KMS-11 (cell line): ENCODE results near the gene RTP5.
A peak's percentile ranks its signal among the peaks of the same experiment; 100 is the strongest.

Source experiments
- H2AFZ ChIP-seq: fragments of 200-600 bp; sonication (generic); 2 replicates; pipeline ENCODE4 v1.6.1; 2016; ENCODE audit warnings: antibody characterized with exemption, mixed run types, low read depth
- H3K27ac ChIP-seq: fragments of 200-600 bp; sonication (generic); 2 replicates; pipeline ENCODE4 v1.6.1; 2016; ENCODE audit warnings: mild to moderate bottlenecking, mixed run types
- H3K27me3 ChIP-seq: fragments of 200-600 bp; sonication (generic); 2 replicates; pipeline ENCODE4 v1.6.1; 2017; ENCODE audit warnings: mild to moderate bottlenecking, low read depth, mixed run types, moderate library complexity; ENCODE audit not compliant: insufficient read depth
- H3K36me3 ChIP-seq: fragments of 200-600 bp; sonication (generic); 2 replicates; pipeline ENCODE4 v1.6.1; 2017; ENCODE audit warnings: mild to moderate bottlenecking, mixed run types; ENCODE audit not compliant: insufficient read depth
- H3K4me1 ChIP-seq: fragments of 200-600 bp; sonication (generic); 2 replicates; pipeline ENCODE4 v1.6.1; 2016; ENCODE audit warnings: mild to moderate bottlenecking, low read depth, mixed run types; ENCODE audit not compliant: poor library complexity, severe bottlenecking
- H3K4me2 ChIP-seq: fragments of 200-600 bp; sonication (generic); 2 replicates; pipeline ENCODE4 v1.7.0; 2016; ENCODE audit warnings: mild to moderate bottlenecking, mixed run types
- H3K4me3 ChIP-seq: fragments of 200-600 bp; sonication (generic); IDR thresholded peaks from 2 replicates; pipeline ENCODE4 v1.6.1; 2017; ENCODE audit warnings: low read depth, low read length, mixed read lengths; ENCODE audit not compliant: insufficient read depth
- H3K79me2 ChIP-seq: fragments of 200-600 bp; sonication (generic); 2 replicates; pipeline ENCODE4 v1.6.1; 2016; ENCODE audit warnings: low read depth, mixed run types; ENCODE audit not compliant: insufficient read depth
- H3K9ac ChIP-seq: fragments of 200-600 bp; sonication (generic); 2 replicates; pipeline ENCODE4 v1.6.1; 2016; ENCODE audit warnings: mild to moderate bottlenecking, mixed run types
- H4K20me1 ChIP-seq: fragments of 200-600 bp; sonication (generic); 2 replicates; pipeline ENCODE4 v1.6.1; 2016; ENCODE audit warnings: mild to moderate bottlenecking, mixed run types; ENCODE audit not compliant: insufficient read depth
- TF ChIP-seq, protein P1 (sequence below): fragments of 200-600 bp; sonication (generic); conservative IDR thresholded peaks from 2 replicates; pipeline ENCODE4 v1.6.1; 2017; ENCODE audit warnings: low read depth, mild to moderate bottlenecking, antibody characterized with exemption, low read length, moderate library complexity, mixed read lengths

RTP5 gene

DNA sequence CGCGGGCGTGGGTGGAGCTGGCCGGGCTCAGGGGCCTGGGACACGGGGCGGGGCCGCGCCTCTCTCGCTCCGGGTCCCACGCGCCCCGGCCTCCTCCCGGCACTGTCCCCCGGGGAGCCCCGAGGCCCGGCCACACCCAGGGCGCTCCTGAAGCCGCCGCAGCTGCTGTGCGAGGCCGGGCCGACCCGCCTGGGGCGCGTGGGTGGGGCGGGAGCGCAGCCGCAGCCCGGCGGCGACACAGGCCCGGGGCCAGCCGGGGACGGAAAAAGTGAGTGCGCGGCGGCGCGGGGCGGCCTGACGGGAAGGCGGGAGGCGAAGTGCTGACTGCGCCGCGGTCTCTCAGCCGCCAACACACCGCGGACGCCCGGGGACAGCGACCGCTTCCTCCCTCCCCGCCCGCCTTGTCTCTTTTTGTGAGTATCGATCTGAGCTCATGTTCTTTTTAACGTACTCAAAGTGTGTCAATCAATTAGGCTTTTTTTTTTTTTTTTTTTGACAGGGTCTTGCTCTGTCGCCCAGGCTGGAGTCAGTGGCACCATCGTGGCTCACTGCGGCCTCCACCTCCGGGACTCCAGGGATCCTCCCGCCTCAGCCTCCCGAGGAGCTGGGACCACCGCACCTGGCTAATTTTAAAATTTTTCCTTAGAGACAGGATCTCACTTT, 25.3 kb upstream of the RTP5 start:
- TF ChIP-seq, protein P1, sequence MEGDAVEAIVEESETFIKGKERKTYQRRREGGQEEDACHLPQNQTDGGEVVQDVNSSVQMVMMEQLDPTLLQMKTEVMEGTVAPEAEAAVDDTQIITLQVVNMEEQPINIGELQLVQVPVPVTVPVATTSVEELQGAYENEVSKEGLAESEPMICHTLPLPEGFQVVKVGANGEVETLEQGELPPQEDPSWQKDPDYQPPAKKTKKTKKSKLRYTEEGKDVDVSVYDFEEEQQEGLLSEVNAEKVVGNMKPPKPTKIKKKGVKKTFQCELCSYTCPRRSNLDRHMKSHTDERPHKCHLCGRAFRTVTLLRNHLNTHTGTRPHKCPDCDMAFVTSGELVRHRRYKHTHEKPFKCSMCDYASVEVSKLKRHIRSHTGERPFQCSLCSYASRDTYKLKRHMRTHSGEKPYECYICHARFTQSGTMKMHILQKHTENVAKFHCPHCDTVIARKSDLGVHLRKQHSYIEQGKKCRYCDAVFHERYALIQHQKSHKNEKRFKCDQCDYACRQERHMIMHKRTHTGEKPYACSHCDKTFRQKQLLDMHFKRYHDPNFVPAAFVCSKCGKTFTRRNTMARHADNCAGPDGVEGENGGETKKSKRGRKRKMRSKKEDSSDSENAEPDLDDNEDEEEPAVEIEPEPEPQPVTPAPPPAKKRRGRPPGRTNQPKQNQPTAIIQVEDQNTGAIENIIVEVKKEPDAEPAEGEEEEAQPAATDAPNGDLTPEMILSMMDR, result no peak
- no peak overlapping the region for H3K27ac ChIP-seq
- peak overlapping the region; percentile 34; the same call in 1 of the 2 replicates for H2AFZ ChIP-seq
- no peak overlapping the region for H3K9ac ChIP-seq
- no peak overlapping the region for H3K4me3 ChIP-seq
- H3K79me2 ChIP-seq, result no peaks in the 10 kb centered on the region
- peak overlapping the region; percentile 25; the same call in 1 of the 2 replicates for H3K4me2 ChIP-seq
- peaks cover 12% of the 10 kb centered on the region for H3K27me3 ChIP-seq
- H4K20me1 ChIP-seq, result no peaks in the 10 kb centered on the region
- H3K36me3 ChIP-seq, result no peaks in the 10 kb centered on the region
- H3K4me1 ChIP-seq, result no peaks in the 10 kb centered on the region

DNA sequence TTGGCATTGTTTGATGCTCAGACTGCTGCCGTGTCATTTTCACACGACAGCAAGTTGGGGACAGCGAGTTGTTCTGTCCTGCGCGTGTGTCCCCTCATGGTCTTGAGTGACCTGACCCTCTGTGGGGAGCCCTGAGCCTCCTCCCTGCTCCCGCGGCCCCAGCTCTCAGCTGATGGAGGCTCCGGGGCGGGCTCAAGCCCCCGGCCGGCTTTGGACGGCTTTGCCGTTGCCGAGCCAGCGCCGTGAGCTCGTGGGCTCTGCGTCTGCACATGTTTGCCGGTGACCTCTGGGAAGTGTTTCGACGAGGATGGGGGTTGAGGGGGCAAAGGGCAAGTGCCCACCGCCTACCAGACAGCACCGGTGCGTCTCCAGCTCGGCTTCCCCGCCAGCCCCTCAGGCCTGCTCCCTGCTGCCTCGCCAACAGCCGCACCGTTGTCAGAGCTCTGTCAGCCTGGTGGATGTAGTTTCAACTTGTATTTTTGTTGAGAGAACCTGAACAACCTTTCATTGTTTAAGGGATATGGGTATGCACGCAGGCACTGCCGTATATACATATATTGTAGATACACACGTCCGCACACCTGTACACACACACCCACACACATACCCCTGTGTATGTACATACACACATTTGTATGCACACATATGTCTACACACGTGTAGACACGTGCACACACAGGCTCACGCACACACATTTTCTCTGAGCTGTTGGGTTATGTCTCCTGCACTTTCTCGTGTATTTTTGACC, 24.5 kb upstream of the RTP5 start:
- no peak overlapping the region for H2AFZ ChIP-seq
- H3K9ac ChIP-seq, result no peak overlapping the region
- TF ChIP-seq, protein P1, result no peak
- H3K4me3 ChIP-seq, result no peak overlapping the region
- H3K4me1 ChIP-seq, result no peaks in the 10 kb centered on the region
- no peaks in the 10 kb centered on the region for H3K79me2 ChIP-seq
- H3K27me3 ChIP-seq, result peaks cover 12% of the 10 kb centered on the region
- no peak overlapping the region for H3K27ac ChIP-seq
- H3K36me3 ChIP-seq, result no peaks in the 10 kb centered on the region
- H3K4me2 ChIP-seq, result peak overlapping the region; percentile 25; the same call in 1 of the 2 replicates
- no peaks in the 10 kb centered on the region for H4K20me1 ChIP-seq

DNA sequence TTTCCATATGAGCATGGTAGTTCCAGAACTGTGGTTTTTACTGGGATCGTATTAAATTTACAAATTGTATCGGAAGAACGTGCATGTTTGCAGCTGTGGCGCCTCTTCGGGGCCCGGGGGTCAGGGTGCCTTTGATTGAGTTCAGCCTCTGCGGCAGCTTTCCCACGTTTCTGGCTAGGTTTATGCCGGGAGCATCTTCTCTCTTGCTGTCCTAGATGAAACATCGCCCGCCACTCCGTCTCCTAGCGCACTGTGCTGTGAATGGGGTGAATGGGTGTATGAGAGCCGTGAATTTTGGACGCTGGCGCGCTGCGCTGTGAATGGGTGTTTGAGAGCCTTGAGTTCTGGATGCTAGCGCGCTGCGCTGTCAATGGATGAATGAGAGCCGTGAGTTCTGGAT, 23.1 kb upstream of the RTP5 start:
- Histone ChIP-seq H3K9ac (no peak overlapping the region), H3K4me2 (no peak overlapping the region), H3K4me1 (no peaks in the 10 kb centered on the region), H3K4me3 (no peak overlapping the region), H3K79me2 (no peaks in the 10 kb centered on the region), H3K27ac (no peak overlapping the region), H3K27me3 (peaks cover 22% of the 10 kb centered on the region; the same call in 1 of the 2 replicates), H2AFZ (no peak overlapping the region), H3K36me3 (no peaks in the 10 kb centered on the region), H4K20me1 (no peaks in the 10 kb centered on the region)
- TF ChIP-seq, protein P1, result no peak

DNA sequence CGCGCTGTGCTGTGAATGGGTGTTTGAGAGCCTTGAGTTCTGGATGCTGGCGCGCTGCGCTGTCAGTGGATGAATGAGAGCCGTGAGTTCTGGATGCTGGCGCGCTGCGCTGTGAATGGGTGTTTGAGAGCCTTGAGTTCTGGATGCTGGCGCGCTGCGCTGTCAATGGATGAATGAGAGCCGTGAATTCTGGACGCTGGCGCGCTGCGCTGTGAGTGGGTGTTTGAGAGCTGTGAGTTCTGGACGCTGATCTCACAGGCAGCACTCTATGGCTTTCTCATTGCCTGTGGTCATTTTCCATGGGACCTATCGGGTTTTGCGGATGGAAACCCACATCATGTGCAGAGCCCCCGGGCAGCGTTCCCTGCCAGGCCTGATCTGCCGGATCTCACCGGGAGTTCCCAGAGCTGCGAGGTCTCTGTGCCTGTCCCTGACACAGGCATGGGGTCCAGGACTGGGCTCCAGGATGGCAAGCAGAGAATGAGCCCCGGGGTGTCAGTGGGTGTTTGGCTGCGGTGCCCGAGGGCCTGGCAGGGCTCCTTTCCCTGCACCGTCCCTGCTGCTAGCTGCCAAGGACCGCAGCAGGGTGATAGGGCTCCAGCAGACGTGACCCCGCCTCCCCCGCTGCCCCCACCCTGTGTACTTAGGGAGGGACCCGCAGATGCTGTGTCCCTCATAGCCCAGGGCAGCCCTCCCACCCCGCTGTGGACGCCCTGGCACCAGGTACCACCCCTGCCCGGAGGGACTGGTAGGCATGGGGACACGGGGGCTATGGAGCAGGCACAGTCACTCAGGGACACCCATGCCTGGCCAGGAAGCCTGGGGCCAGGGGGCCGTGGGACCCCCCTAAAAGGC, 20.5 kb upstream of the RTP5 start:
- Histone ChIP-seq H3K27ac (no peak overlapping the region), H3K4me3 (no peak overlapping the region), H3K4me1 (no peaks in the 10 kb centered on the region), H3K27me3 (peaks cover 41% of the 10 kb centered on the region; the same call in 1 of the 2 replicates), H2AFZ (no peak overlapping the region), H4K20me1 (no peaks in the 10 kb centered on the region), H3K4me2 (no peak overlapping the region), H3K36me3 (no peaks in the 10 kb centered on the region), H3K79me2 (no peaks in the 10 kb centered on the region), H3K9ac (no peak overlapping the region)
- TF ChIP-seq, protein P1, result no peak
